ENCODE results near the gene CDON.

GRCh38 chr11:126011754-126012153 lies 50.9 kb downstream of the CDON start:
- no peak for TF ChIP-seq EZH2 (IDR thresholded peaks at IDR 0.05)
- TF ChIP-seq POLR2AphosphoS5 (IDR thresholded peaks at IDR 0.05; ENCODE audit: borderline replicate concordance, low read depth, low read length) = no peak
- no peak for TF ChIP-seq FOXP2 (optimal IDR thresholded peaks at IDR 0.05; ENCODE audit: control extremely low read depth, extremely low read length, insufficient read depth)

Data from SK-N-MC (cell line).